VCaP (cell line): ENCODE measurements around the gene TBC1D22A.

Experiments
- H3K27ac ChIP-seq: fragments of 450-650 bp; 2 replicates; pipeline ENCODE4 v1.5.1; 2017
- TF ChIP-seq, protein P1 (sequence below): fragments of 450-650 bp; conservative IDR thresholded peaks from 2 replicates; pipeline ENCODE4 v1.5.1; 2017; ENCODE audit warnings: mild to moderate bottlenecking, moderate library complexity

TBC1D22A gene

DNA sequence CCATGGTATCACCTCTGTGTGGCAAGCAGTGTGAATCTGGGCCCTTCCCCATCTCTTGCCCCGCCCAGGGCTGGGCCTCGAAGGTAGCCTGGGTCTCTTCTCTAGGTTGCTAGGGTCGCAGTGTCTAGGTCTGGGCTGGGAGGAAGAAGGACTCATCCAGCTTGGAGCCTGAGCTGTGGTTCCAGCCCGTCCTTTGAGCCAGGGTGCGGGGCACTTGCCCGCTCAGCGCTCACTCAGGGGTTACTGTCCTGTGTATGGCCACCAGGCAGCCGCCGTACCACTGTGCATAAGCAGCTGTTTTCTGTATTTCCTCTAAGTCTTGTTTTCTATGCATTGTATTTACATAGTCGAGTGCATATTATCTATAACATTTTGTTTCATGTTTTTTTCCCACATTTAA lies 160.9 kb downstream of the TBC1D22A start:
- TF ChIP-seq, protein P1, sequence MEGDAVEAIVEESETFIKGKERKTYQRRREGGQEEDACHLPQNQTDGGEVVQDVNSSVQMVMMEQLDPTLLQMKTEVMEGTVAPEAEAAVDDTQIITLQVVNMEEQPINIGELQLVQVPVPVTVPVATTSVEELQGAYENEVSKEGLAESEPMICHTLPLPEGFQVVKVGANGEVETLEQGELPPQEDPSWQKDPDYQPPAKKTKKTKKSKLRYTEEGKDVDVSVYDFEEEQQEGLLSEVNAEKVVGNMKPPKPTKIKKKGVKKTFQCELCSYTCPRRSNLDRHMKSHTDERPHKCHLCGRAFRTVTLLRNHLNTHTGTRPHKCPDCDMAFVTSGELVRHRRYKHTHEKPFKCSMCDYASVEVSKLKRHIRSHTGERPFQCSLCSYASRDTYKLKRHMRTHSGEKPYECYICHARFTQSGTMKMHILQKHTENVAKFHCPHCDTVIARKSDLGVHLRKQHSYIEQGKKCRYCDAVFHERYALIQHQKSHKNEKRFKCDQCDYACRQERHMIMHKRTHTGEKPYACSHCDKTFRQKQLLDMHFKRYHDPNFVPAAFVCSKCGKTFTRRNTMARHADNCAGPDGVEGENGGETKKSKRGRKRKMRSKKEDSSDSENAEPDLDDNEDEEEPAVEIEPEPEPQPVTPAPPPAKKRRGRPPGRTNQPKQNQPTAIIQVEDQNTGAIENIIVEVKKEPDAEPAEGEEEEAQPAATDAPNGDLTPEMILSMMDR: no peak
- no peak overlapping the region for H3K27ac ChIP-seq

DNA sequence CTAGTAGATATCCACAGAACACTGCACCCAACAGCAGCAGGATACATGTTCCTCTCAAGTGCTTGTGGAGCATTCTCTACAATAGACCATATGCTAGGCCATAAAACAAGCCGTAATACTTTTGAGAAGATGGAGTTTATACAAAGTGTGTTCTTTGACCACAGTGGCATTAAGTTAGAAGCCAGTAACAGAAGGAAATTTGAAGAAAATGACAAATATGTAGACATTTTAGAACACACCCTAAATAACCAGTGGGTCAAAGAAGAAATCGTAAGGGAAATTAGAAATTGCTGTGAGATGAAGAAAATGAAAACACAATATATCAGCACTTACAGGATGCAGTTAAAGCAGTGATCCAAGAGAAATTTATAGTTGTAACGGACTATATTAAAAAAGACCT lies 163.4 kb downstream of the TBC1D22A start:
- TF ChIP-seq, protein P1: no peak
- no peak overlapping the region for H3K27ac ChIP-seq

DNA sequence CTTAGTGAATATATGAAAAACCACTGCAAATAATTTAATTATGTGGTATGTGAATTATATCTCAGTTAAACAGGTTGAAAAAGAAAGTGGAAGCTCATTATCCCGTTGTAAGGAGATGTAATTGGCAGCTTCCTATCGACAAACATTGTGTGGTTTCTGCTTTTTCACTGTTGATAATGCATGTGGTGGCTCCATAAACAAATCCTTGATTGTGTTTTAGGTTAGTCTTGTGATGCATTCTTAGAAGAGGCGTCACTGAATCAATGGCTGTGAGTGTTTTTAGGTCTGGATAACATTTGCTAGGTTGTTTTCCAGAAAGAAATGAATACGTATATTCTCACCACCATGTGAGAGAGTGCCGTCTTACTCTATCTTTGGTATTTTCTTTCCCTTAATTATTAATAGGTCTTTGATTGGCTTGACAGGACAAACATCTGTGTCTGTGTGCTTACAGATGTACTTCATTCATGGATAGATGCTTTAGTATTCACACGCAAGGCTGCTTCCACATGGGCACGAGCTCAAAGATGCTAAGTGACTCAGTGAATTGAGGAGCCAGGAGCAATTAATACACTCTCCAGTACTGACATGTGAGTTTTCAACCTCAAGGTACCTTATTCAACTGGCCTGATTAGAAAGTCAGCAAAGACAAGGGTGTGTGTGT lies 166.7 kb downstream of the TBC1D22A start:
- TF ChIP-seq, protein P1: no peak
- no peak overlapping the region for H3K27ac ChIP-seq

GRCh38 chr22:46929710-46930204 lies 167.3 kb downstream of the TBC1D22A start:
- TF ChIP-seq, protein P1: no peak
- H3K27ac ChIP-seq: no peak overlapping the region

- TF ChIP-seq, protein P1: peak; percentile 43; the same call in 1 of the 2 replicates
- H3K27ac ChIP-seq: no peak overlapping the region
Measured at GRCh38 chr22:46931414-46931813, 169.0 kb downstream of the TBC1D22A start.

GRCh38 chr22:46931881-46932280 lies 169.4 kb downstream of the TBC1D22A start:
- TF ChIP-seq, protein P1: no peak

DNA sequence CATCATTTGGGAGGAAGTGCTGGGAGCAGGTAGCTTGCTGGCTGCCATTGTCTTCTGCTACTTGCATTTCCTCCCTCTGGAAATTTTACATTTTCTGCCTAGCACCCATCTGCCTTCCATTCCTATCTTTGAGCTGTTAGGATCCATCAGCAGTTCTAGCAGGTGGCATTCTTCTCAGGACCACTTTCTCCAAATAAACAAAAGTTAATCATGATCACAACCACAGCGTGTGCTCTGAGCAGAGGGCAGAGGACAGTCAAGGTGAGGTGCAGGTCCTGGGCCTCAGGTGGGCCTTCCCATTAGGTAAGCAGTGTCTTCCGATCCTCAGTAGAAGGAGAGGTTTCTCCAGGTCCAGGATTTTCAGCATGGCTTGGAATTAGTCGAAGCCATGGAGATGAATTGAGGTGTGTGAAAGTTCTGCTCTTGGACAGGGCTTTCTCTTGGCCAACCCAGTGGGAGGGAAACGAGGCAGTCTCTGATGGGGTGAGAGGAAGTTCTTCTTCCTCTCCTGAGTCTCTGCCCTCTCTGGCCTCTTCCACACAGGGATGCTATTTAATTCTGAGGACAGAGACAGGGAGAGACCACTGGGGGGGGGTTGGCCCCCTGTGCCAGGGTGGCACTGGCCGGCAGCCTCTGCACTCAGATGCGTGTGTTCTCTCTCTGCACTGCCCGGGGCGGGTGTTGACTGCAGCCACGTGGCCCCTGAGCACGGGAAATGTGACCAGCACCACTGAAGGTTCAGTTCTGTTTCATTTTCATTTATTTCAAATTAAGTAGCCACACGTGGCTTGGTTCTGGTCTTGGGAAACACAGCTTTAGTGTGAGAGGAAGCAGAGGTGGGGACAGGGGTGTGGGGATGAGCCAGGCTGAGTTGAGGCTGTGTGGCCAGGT lies 170.8 kb downstream of the TBC1D22A start:
- no peak overlapping the region for H3K27ac ChIP-seq
- TF ChIP-seq, protein P1: no peak

More at GRCh38 chr22:46931881-46932280, 169.4 kb downstream of the TBC1D22A start:
- no peak overlapping the region for H3K27ac ChIP-seq
